BLaER1 (cell line): ENCODE measurements around the gene MTMR11.

Source experiments
- H3K27ac ChIP-seq: shearing (Covaris generic); formaldehyde crosslinking; 2 replicates; pipeline ENCODE4 v1.8.1; 2022
- H3K27me3 ChIP-seq: shearing (Covaris generic); formaldehyde crosslinking; 2 replicates; pipeline ENCODE4 v1.8.1; 2022
- H3K36me3 ChIP-seq: shearing (Covaris generic); formaldehyde crosslinking; 2 replicates; pipeline ENCODE4 v1.8.1; 2022
- H3K4me1 ChIP-seq: shearing (Covaris generic); formaldehyde crosslinking; 2 replicates; pipeline ENCODE4 v1.8.1; 2022
- H3K4me2 ChIP-seq: shearing (Covaris generic); formaldehyde crosslinking; 2 replicates; pipeline ENCODE4 v1.8.1; 2022
- H3K4me3 ChIP-seq: shearing (Covaris generic); formaldehyde crosslinking; 2 replicates; pipeline ENCODE4 v1.8.1; 2022
- H3K9ac ChIP-seq: shearing (Covaris generic); formaldehyde crosslinking; 2 replicates; pipeline ENCODE4 v1.8.1; 2022
- H3K9me3 ChIP-seq: shearing (Covaris generic); formaldehyde crosslinking; 2 replicates; pipeline ENCODE4 v1.8.1; 2022
- H4K20me1 ChIP-seq: shearing (Covaris generic); formaldehyde crosslinking; 2 replicates; pipeline ENCODE4 v1.8.1; 2022
- Cebpa-rat ChIP-seq: shearing (Covaris generic); IDR thresholded peaks from 2 replicates; pipeline ENCODE4 v1.8.1; 2022

The MTMR11 gene

DNA sequence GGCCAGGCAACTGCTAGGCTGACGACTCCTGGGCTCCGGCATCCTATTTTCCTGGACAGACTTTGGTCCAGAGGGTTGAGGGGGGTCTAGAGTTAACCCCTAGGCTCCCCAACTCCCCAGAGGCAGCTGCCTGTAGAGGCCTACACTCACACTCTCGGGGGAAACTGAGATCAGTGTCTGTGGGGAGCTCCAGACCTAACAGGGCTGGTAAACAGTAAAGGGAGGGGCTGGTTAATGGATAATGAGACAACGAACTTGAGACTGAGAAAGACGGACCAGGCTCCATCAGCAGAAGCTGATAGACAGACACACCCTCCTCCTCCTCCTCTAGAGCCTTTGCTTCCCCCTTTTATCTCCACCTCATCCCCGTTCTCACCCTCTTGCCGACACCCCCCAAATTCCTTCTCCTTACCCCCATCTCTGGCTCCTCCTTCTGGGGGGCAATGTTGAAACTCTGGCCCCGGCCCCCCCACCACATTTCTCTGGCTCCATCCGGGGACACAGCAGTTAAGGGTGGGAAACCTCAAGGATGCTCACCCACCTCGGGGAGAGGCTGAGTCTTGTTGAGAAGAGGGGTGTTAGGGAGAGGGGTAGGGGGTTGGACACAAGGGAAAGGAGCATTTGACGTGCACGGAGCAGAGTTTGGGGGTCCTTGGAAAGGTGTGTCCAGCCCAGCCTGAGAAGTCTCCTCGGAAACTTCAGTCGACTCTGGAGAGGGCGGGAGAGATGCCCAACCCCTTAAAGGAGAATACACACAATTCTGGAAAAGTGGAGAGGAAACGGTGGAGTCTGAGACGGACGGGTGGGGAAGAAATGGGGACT, at the start of gene MTMR11:
Gene MTMR11 (minus strand): TSS at position 710 of the 822 bp plus-strand sequence. CDS start 232 bp downstream, at position 478.
- H3K27me3 ChIP-seq: no peaks in the 10 kb centered on the region
- TF ChIP-seq Cebpa-rat: no peak
- H3K9ac ChIP-seq: no peak within 1 kb of the TSS
- no peak within 1 kb of the TSS for H3K4me3 ChIP-seq
- H3K4me2 ChIP-seq: no peak within 1 kb of the TSS
- H3K4me1 ChIP-seq: no peaks in the 10 kb centered on the region
- H4K20me1 ChIP-seq: no peaks in the 10 kb centered on the region
- no peak within 1 kb of the TSS for H3K27ac ChIP-seq
- no peaks in the 10 kb centered on the region for H3K9me3 ChIP-seq
- no peaks in the 10 kb centered on the region for H3K36me3 ChIP-seq

GRCh38 chr1:149979972-149980540, 43.4 kb upstream of the MTMR11 start:
- Histone ChIP-seq H3K27ac (no peak overlapping the region), H3K4me2 (no peak overlapping the region)
- no peak for TF ChIP-seq Cebpa-rat

DNA sequence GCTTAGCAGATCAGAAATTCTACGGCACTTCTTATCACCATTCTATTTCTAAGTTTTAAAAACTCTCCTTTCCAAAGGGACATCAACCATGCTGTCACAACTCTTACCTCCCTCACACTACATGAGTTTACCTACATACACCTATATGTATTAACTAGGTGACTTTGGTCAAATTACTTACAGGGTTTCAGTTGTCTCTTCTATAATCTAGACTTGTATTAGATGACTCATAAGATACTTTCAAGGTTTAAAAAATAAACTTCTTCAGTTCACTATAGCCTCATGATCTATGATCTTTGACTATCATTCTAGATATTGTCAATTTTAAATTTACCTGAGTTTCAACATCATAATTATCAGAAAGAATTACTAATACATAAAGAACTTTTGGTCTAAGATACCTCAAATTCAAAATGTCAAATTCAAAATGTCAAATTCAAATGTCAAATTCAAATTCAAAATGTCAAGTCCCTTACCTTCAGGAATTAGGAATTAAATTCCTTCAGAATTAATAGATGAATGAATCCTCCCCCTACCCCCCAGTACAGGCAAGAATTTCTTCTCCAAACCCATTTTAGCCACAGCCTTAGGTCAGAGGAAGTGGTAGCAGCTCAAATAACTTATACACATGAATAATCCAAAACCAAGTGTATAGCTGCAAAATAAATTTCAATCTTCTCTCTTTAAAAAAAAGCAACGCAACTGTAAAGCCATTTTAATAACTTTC, 42.7 kb upstream of the MTMR11 start:
- no peaks in the 10 kb centered on the region for H4K20me1 ChIP-seq
- no peak overlapping the region for H3K4me2 ChIP-seq
- H3K9me3 ChIP-seq: no peaks in the 10 kb centered on the region
- TF ChIP-seq Cebpa-rat: no peak
- H3K4me3 ChIP-seq: no peak overlapping the region
- no peak overlapping the region for H3K9ac ChIP-seq
- H3K36me3 ChIP-seq: no peaks in the 10 kb centered on the region
- no peaks in the 10 kb centered on the region for H3K4me1 ChIP-seq
- no peaks in the 10 kb centered on the region for H3K27me3 ChIP-seq
- no peak overlapping the region for H3K27ac ChIP-seq

More at GRCh38 chr1:149979972-149980540, 43.4 kb upstream of the MTMR11 start:
- Histone ChIP-seq H3K9ac (no peak overlapping the region), H3K9me3 (no peaks in the 10 kb centered on the region), H4K20me1 (no peaks in the 10 kb centered on the region), H3K4me3 (no peak overlapping the region), H3K4me1 (no peaks in the 10 kb centered on the region), H3K27me3 (no peaks in the 10 kb centered on the region), H3K36me3 (no peaks in the 10 kb centered on the region)

- TF ChIP-seq Cebpa-rat: no peak
- Histone ChIP-seq H3K4me2 (no peak overlapping the region), H3K27me3 (no peaks in the 10 kb centered on the region), H3K4me3 (no peak overlapping the region), H3K36me3 (no peaks in the 10 kb centered on the region), H4K20me1 (no peaks in the 10 kb centered on the region), H3K9me3 (no peaks in the 10 kb centered on the region), H3K4me1 (no peaks in the 10 kb centered on the region), H3K9ac (no peak overlapping the region), H3K27ac (no peak overlapping the region)
These were observed 41.9 kb upstream of the MTMR11 start for GRCh38 chr1:149978547-149979023.

DNA sequence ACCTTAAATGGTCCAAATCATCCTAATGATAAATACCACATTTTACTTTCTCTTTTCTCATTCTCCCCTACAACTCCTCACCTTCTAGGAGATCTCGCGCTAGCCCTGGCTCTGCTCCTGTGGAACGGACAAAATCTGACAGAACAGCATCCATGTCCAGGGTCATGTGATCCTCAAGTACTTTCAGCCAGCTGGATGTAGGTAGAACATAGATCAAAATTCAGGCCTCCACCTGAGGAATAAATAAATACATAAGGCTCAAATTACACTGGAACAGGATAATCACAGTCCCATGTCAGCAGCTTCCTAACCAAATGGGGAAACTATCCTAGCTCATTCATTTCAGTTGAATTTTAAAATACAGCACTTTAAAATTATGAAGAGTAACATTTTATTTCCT, 40.7 kb upstream of the MTMR11 start:
- no peaks in the 10 kb centered on the region for H3K27me3 ChIP-seq
- no peak overlapping the region for H3K27ac ChIP-seq
- no peak for TF ChIP-seq Cebpa-rat

GRCh38 chr1:149972547-149972946, 35.9 kb upstream of the MTMR11 start:
- H3K36me3 ChIP-seq: no peaks in the 10 kb centered on the region

More for the DNA sequence above, 40.7 kb upstream of the MTMR11 start:
- Histone ChIP-seq H3K4me1 (no peaks in the 10 kb centered on the region), H3K9me3 (no peaks in the 10 kb centered on the region), H3K36me3 (no peaks in the 10 kb centered on the region), H3K4me3 (no peak overlapping the region), H3K4me2 (no peak overlapping the region), H3K9ac (no peak overlapping the region), H4K20me1 (no peaks in the 10 kb centered on the region)

DNA sequence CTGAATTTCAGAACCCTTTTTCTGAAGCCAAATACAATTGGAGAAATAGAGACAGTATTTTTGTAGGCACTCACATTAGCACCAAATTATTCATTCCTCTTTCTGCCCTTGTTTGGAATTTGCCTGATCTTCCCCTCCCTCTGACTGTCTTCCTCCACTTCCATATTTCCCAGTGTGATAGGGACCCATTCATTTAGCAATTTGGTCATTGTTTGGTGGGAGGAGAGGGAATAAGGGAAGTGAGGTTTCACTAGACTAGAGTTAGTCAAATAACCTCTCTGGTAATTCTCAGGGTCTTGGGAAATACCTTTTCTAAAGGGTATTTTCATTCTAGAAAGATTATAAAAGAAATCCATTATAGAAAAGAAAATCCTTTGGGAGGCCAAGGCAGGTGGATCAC, 31.0 kb upstream of the MTMR11 start:
- H3K36me3 ChIP-seq: no peaks in the 10 kb centered on the region
- no peak overlapping the region for H3K4me3 ChIP-seq
- no peaks in the 10 kb centered on the region for H3K9me3 ChIP-seq
- H3K4me1 ChIP-seq: no peaks in the 10 kb centered on the region
- H4K20me1 ChIP-seq: no peaks in the 10 kb centered on the region
- H3K27me3 ChIP-seq: no peaks in the 10 kb centered on the region
- H3K27ac ChIP-seq: no peak overlapping the region
- no peak for TF ChIP-seq Cebpa-rat
- no peak overlapping the region for H3K9ac ChIP-seq
- no peak overlapping the region for H3K4me2 ChIP-seq

More at GRCh38 chr1:149972547-149972946, 35.9 kb upstream of the MTMR11 start:
- Histone ChIP-seq H3K9me3 (no peaks in the 10 kb centered on the region), H3K4me1 (no peaks in the 10 kb centered on the region), H4K20me1 (no peaks in the 10 kb centered on the region), H3K4me3 (no peak overlapping the region), H3K27ac (no peak overlapping the region), H3K9ac (no peak overlapping the region), H3K27me3 (no peaks in the 10 kb centered on the region), H3K4me2 (no peak overlapping the region)
- TF ChIP-seq Cebpa-rat: no peak

GRCh38 chr1:149967041-149967440, 30.4 kb upstream of the MTMR11 start:
- no peak for TF ChIP-seq Cebpa-rat
- H3K4me3 ChIP-seq: no peak overlapping the region
- no peaks in the 10 kb centered on the region for H4K20me1 ChIP-seq
- no peak overlapping the region for H3K4me2 ChIP-seq
- H3K36me3 ChIP-seq: no peaks in the 10 kb centered on the region
- H3K27ac ChIP-seq: no peak overlapping the region
- H3K9me3 ChIP-seq: no peaks in the 10 kb centered on the region
- no peaks in the 10 kb centered on the region for H3K27me3 ChIP-seq
- no peak overlapping the region for H3K9ac ChIP-seq
- 0 out of 2 replicates have a peak, but pooled peaks cover 4% of the 10 kb centered on the region for H3K4me1 ChIP-seq

GRCh38 chr1:149966405-149966804, 29.7 kb upstream of the MTMR11 start:
- no peak overlapping the region for H3K27ac ChIP-seq
- TF ChIP-seq Cebpa-rat: no peak
- 0 out of 2 replicates have a peak, but pooled peaks cover 7% of the 10 kb centered on the region for H3K4me1 ChIP-seq
- no peak overlapping the region for H3K9ac ChIP-seq
- no peaks in the 10 kb centered on the region for H3K27me3 ChIP-seq
- no peaks in the 10 kb centered on the region for H4K20me1 ChIP-seq
- no peak overlapping the region for H3K4me3 ChIP-seq
- H3K36me3 ChIP-seq: no peaks in the 10 kb centered on the region
- H3K9me3 ChIP-seq: no peaks in the 10 kb centered on the region
- H3K4me2 ChIP-seq: no peak overlapping the region
